WTC11 (cell line): ENCODE data around the gene PHACTR2. TPM values are rescaled to one million over a fixed set of nuclear protein-coding genes. Genes with fewer than 3 reads are reported as not detected.

Experiments used
- ATAC-seq: fragments of 200-7000 bp; cut with Tn5 transposase; 2 replicates; pipeline ENCODE4 v1.10.0; 2021; ENCODE audit warnings: mild to moderate bottlenecking, moderate library complexity
- CTCF ChIA-PET: fragments of 300-600 bp; sonication (Branson Sonifier 250); formaldehyde crosslinking; loops from one replicate; lab custom pipeline; 2021; ENCODE audit warnings: antibody characterized with exemption; lab: Charles Lee
- POLR2A ChIA-PET: fragments of 350-600 bp; sonication (Branson Sonifier 250); formaldehyde crosslinking; loops from one replicate; lab custom pipeline; 2021; ENCODE audit warnings: antibody characterized with exemption; lab: Charles Lee
- DNase-seq: peaks from one replicate; pipeline ENCODE4 v3.0.0; 2021; ENCODE audit warnings: low spot score
- H3K27ac Mint-ChIP-seq: 2 replicates; pipeline ENCODE4 v1.8.0; 2021; ENCODE audit warnings: mixed read lengths
- H3K27me3 Mint-ChIP-seq: 2 replicates; pipeline ENCODE4 v1.8.0; 2021; ENCODE audit warnings: low read depth, mild to moderate bottlenecking, moderate library complexity, mixed read lengths
- H3K36me3 Mint-ChIP-seq: 2 replicates; pipeline ENCODE4 v1.8.0; 2021; ENCODE audit warnings: mixed read lengths
- H3K4me1 Mint-ChIP-seq: 2 replicates; pipeline ENCODE4 v1.8.0; 2022; ENCODE audit warnings: mixed read lengths
- H3K4me3 Mint-ChIP-seq: 2 replicates; pipeline ENCODE4 v1.8.0; 2021; ENCODE audit warnings: mild to moderate bottlenecking, moderate library complexity, mixed read lengths
- H3K9me3 Mint-ChIP-seq: 2 replicates; pipeline ENCODE4 v1.8.0; 2021; ENCODE audit warnings: mixed read lengths
- CREM ChIP-seq: sonication (generic); formaldehyde crosslinking; IDR thresholded peaks from 2 replicates; pipeline ENCODE4 v1.8.1; 2022; ENCODE audit warnings: mild to moderate bottlenecking, missing genetic modification reagents, moderate library complexity
- E2F1 ChIP-seq: sonication (generic); formaldehyde crosslinking; IDR thresholded peaks from 2 replicates; pipeline ENCODE4 v1.8.0; 2022; ENCODE audit warnings: mild to moderate bottlenecking, missing genetic modification reagents
- HMGA2 ChIP-seq: fragments of 250-450 bp; sonication (Bioruptor Pico); IDR thresholded peaks from 2 replicates; pipeline ENCODE4 v1.4.0; 2021; ENCODE audit warnings: mild to moderate bottlenecking, moderate library complexity
- MYBL2 ChIP-seq: sonication (generic); formaldehyde crosslinking; IDR thresholded peaks from 2 replicates; pipeline ENCODE4 v1.8.1; 2023; ENCODE audit warnings: mild to moderate bottlenecking, moderate library complexity, missing genetic modification reagents
- NFATC4 ChIP-seq: fragments of 250-450 bp; sonication (Bioruptor Pico); IDR thresholded peaks from 2 replicates; pipeline ENCODE4 v1.9.0; 2021; ENCODE audit warnings: mild to moderate bottlenecking
- SMAD4 ChIP-seq: sonication (generic); formaldehyde crosslinking; IDR thresholded peaks from 2 replicates; pipeline ENCODE4 v1.8.0; 2022; ENCODE audit warnings: mild to moderate bottlenecking, missing genetic modification reagents
- ZBTB21 ChIP-seq: sonication (generic); formaldehyde crosslinking; IDR thresholded peaks from 2 replicates; pipeline ENCODE4 v1.8.1; 2023; ENCODE audit warnings: mild to moderate bottlenecking, missing genetic modification reagents, borderline replicate concordance
- ZNF416 ChIP-seq: fragments of 250-450 bp; sonication (Bioruptor Pico); IDR thresholded peaks from 2 replicates; pipeline ENCODE4 v1.9.0; 2021; ENCODE audit warnings: mild to moderate bottlenecking, inconsistent platforms
- ZNF423 ChIP-seq: fragments of 250-450 bp; sonication (Bioruptor Pico); IDR thresholded peaks from 2 replicates; pipeline ENCODE4 v2.1.2; 2022; ENCODE audit warnings: mild to moderate bottlenecking, moderate library complexity
- ZNF671 ChIP-seq: fragments of 250-450 bp; sonication (Bioruptor Pico); IDR thresholded peaks from 2 replicates; pipeline ENCODE4 v1.8.0; 2021; ENCODE audit warnings: mild to moderate bottlenecking
- total RNA-seq: library from RNA; stranded (reverse); gene quantifications from 3 replicates; pipeline ENCODE4 v1.2.3, GENCODE V29; 2021
- TF ChIP-seq, protein P1 (sequence below): sonication (generic); formaldehyde crosslinking; IDR thresholded peaks from 2 replicates; pipeline ENCODE4 v1.8.1; 2023; ENCODE audit warnings: mild to moderate bottlenecking, missing genetic modification reagents
- TF ChIP-seq, protein P2 (sequence below): fragments of 200-600 bp; IDR thresholded peaks from 2 replicates; pipeline ENCODE4 v1.8.0; 2022; ENCODE audit warnings: antibody characterized with exemption
- TF ChIP-seq, protein P3 (sequence below): fragments of 250-450 bp; sonication (Bioruptor Pico); IDR thresholded peaks from 2 replicates; pipeline ENCODE4 v1.9.0; 2021; ENCODE audit warnings: moderate library complexity, mild to moderate bottlenecking, inconsistent platforms, borderline replicate concordance
- TF ChIP-seq, protein P4 (sequence below): sonication (generic); formaldehyde crosslinking; IDR thresholded peaks from 2 replicates; pipeline ENCODE4 v1.8.0; 2023; ENCODE audit warnings: mild to moderate bottlenecking, missing genetic modification reagents
- TF ChIP-seq, protein P5 (sequence below): sonication (generic); formaldehyde crosslinking; conservative IDR thresholded peaks from 2 replicates; pipeline ENCODE4 v1.8.1; 2023; ENCODE audit warnings: mild to moderate bottlenecking, low read depth, missing genetic modification reagents, moderate library complexity
- TF ChIP-seq, protein P6 (sequence below): sonication (generic); formaldehyde crosslinking; IDR thresholded peaks from 2 replicates; pipeline ENCODE4 v1.8.1; 2022; ENCODE audit warnings: mild to moderate bottlenecking, missing genetic modification reagents, moderate library complexity, borderline replicate concordance

Gene PHACTR2
- total RNA-seq, 1 experiment from 2014 or later: 90.5 TPM

- TF ChIP-seq HMGA2 (CRISPR knock-in tag) (no peak), ZNF416 (CRISPR knock-in tag) (no peak), E2F1 (CRISPR knock-in tag) (no peak)
- TF ChIP-seq, protein P1, sequence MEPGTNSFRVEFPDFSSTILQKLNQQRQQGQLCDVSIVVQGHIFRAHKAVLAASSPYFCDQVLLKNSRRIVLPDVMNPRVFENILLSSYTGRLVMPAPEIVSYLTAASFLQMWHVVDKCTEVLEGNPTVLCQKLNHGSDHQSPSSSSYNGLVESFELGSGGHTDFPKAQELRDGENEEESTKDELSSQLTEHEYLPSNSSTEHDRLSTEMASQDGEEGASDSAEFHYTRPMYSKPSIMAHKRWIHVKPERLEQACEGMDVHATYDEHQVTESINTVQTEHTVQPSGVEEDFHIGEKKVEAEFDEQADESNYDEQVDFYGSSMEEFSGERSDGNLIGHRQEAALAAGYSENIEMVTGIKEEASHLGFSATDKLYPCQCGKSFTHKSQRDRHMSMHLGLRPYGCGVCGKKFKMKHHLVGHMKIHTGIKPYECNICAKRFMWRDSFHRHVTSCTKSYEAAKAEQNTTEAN (CRISPR knock-in tag): no peak
Observed at GRCh38 chr6:143758551-143758950, 80.8 kb downstream of the PHACTR2 start (continued).

DNA sequence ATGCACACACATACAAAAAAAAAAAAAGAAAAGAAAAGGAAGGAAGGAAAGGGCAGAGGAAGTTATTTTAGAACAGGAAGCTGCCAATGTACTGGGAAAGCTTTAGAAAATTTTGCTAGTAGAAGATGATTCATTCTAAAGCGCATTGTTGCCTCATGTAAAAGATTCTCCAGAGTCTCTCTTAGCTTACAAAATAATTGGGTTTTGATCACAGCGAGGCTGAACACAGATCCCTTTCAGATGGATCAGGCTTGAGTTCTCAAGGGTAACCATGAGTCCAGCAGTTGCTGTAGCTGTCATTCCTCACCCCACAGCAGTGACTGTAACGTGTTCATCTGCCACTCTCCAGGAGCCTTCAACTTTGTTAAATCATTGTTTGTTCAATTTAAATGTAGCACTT, 81.9 kb downstream of the PHACTR2 start:
- Mint-ChIP-seq H3K36me3 (peaks cover 35% of the 10 kb centered on the region), H3K27me3 (no peaks in the 10 kb centered on the region), H3K4me3 (no peak overlapping the region), H3K4me1 (peaks cover 8% of the 10 kb centered on the region; the same call in 1 of the 2 replicates), H3K27ac (peak overlapping the region; percentile 86)
- CTCF ChIA-PET: interaction anchor here (0.6 to 1.2 kb wide), 2 partner anchors 9 to 179 kb away, joined by 4 read pairs; no protein-coding TSS in a partner anchor
- no peak for ATAC-seq
- TF ChIP-seq CREM (CRISPR knock-in tag): no peak
- TF ChIP-seq, protein P2, sequence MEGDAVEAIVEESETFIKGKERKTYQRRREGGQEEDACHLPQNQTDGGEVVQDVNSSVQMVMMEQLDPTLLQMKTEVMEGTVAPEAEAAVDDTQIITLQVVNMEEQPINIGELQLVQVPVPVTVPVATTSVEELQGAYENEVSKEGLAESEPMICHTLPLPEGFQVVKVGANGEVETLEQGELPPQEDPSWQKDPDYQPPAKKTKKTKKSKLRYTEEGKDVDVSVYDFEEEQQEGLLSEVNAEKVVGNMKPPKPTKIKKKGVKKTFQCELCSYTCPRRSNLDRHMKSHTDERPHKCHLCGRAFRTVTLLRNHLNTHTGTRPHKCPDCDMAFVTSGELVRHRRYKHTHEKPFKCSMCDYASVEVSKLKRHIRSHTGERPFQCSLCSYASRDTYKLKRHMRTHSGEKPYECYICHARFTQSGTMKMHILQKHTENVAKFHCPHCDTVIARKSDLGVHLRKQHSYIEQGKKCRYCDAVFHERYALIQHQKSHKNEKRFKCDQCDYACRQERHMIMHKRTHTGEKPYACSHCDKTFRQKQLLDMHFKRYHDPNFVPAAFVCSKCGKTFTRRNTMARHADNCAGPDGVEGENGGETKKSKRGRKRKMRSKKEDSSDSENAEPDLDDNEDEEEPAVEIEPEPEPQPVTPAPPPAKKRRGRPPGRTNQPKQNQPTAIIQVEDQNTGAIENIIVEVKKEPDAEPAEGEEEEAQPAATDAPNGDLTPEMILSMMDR: no peak
- TF ChIP-seq ZNF671 (CRISPR knock-in tag): no peak
- TF ChIP-seq, protein P3, sequence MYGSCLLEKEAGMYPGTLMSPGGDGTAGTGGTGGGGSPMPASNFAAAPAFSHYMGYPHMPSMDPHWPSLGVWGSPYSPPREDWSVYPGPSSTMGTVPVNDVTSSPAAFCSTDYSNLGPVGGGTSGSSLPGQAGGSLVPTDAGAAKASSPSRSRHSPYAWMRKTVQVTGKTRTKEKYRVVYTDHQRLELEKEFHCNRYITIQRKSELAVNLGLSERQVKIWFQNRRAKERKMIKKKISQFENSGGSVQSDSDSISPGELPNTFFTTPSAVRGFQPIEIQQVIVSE (CRISPR knock-in tag): no peak
- no peak for TF ChIP-seq NFATC4 (CRISPR knock-in tag)
- no peak for TF ChIP-seq ZNF423 (CRISPR knock-in tag)
- TF ChIP-seq MYBL2: no peak
- TF ChIP-seq, protein P4, sequence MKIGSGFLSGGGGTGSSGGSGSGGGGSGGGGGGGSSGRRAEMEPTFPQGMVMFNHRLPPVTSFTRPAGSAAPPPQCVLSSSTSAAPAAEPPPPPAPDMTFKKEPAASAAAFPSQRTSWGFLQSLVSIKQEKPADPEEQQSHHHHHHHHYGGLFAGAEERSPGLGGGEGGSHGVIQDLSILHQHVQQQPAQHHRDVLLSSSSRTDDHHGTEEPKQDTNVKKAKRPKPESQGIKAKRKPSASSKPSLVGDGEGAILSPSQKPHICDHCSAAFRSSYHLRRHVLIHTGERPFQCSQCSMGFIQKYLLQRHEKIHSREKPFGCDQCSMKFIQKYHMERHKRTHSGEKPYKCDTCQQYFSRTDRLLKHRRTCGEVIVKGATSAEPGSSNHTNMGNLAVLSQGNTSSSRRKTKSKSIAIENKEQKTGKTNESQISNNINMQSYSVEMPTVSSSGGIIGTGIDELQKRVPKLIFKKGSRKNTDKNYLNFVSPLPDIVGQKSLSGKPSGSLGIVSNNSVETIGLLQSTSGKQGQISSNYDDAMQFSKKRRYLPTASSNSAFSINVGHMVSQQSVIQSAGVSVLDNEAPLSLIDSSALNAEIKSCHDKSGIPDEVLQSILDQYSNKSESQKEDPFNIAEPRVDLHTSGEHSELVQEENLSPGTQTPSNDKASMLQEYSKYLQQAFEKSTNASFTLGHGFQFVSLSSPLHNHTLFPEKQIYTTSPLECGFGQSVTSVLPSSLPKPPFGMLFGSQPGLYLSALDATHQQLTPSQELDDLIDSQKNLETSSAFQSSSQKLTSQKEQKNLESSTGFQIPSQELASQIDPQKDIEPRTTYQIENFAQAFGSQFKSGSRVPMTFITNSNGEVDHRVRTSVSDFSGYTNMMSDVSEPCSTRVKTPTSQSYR: no peak
- TF ChIP-seq, protein P5, sequence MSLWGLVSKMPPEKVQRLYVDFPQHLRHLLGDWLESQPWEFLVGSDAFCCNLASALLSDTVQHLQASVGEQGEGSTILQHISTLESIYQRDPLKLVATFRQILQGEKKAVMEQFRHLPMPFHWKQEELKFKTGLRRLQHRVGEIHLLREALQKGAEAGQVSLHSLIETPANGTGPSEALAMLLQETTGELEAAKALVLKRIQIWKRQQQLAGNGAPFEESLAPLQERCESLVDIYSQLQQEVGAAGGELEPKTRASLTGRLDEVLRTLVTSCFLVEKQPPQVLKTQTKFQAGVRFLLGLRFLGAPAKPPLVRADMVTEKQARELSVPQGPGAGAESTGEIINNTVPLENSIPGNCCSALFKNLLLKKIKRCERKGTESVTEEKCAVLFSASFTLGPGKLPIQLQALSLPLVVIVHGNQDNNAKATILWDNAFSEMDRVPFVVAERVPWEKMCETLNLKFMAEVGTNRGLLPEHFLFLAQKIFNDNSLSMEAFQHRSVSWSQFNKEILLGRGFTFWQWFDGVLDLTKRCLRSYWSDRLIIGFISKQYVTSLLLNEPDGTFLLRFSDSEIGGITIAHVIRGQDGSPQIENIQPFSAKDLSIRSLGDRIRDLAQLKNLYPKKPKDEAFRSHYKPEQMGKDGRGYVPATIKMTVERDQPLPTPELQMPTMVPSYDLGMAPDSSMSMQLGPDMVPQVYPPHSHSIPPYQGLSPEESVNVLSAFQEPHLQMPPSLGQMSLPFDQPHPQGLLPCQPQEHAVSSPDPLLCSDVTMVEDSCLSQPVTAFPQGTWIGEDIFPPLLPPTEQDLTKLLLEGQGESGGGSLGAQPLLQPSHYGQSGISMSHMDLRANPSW: no peak
- TF ChIP-seq, protein P6, sequence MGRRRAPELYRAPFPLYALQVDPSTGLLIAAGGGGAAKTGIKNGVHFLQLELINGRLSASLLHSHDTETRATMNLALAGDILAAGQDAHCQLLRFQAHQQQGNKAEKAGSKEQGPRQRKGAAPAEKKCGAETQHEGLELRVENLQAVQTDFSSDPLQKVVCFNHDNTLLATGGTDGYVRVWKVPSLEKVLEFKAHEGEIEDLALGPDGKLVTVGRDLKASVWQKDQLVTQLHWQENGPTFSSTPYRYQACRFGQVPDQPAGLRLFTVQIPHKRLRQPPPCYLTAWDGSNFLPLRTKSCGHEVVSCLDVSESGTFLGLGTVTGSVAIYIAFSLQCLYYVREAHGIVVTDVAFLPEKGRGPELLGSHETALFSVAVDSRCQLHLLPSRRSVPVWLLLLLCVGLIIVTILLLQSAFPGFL: no peak
- TF ChIP-seq ZBTB21: no peak
- no peak for TF ChIP-seq SMAD4 (CRISPR knock-in tag)
- TF ChIP-seq, all 79 proteins: peak for 0
- DNase-seq: no peak
- POLR2A ChIA-PET: no interaction called here
- no peaks in the 10 kb centered on the region for H3K9me3 Mint-ChIP-seq
